Ectodermal cell (in vitro differentiated cells): ENCODE data around the gene LPP.

Source experiments
- H3K27ac ChIP-seq: 2 replicates; pipeline ENCODE4 v1.7.0; 2013; ENCODE audit warnings: mild to moderate bottlenecking, low read depth, low read length; ENCODE audit not compliant: insufficient read depth, poor library complexity, severe bottlenecking
- H3K27me3 ChIP-seq: 2 replicates; pipeline ENCODE4 v1.7.0; 2013; ENCODE audit warnings: mild to moderate bottlenecking, low read length; ENCODE audit not compliant: insufficient read depth, control insufficient read depth, poor library complexity, severe bottlenecking
- H3K36me3 ChIP-seq: one replicate; pipeline ENCODE4 v1.7.0; 2013; ENCODE audit warnings: low read length; ENCODE audit not compliant: control insufficient read depth, insufficient read depth
- H3K4me1 ChIP-seq: one replicate; pipeline ENCODE4 v1.7.0; 2013; ENCODE audit warnings: low read length; ENCODE audit not compliant: control insufficient read depth, insufficient read depth
- H3K4me3 ChIP-seq: 2 replicates; pipeline ENCODE4 v1.7.0; 2013; ENCODE audit warnings: low read depth, low read length, control low read depth; ENCODE audit not compliant: insufficient read depth
- H3K9me3 ChIP-seq: 2 replicates; pipeline ENCODE4 v1.7.0; 2013; ENCODE audit warnings: mild to moderate bottlenecking, low read length, moderate library complexity; ENCODE audit not compliant: control insufficient read depth
- WGBS, 2 experiments: methylation state at CpG; one replicate each; pipeline ENCODE4 v1.1.7; 2013; ENCODE audit warnings: missing lambda C conversion rate in 2 of 2; 5-methylcytosine and 5-hydroxymethylcytosine counted together

Gene LPP

DNA sequence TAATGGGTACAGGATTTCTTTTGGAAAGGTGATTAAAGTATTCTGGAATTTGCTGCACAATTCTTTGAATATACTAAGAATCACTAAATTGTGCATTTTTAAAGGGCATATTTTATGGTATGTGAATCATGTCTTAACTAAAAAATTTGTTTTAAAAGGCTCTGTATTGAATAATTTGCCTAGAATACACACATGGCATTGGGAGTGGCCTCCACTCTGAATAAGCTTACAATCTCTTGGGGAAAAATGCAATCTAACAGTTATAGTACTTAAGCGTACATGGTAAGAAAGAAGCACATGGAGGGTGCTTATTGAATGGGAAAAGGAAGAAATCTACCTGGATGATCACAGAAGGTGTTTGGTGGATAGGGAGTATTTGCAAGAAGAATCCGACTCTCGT lies 385.1 kb downstream of the LPP start:
- no peak overlapping the region for H3K4me3 ChIP-seq
- no peaks in the 10 kb centered on the region for H3K4me1 ChIP-seq
- no peaks in the 10 kb centered on the region for H3K9me3 ChIP-seq
- H3K27me3 ChIP-seq = no peaks in the 10 kb centered on the region
- 95 to 98% methylated on average over 3 of the region's 3 CpGs for WGBS, 2 experiments
- H3K36me3 ChIP-seq = no peaks in the 10 kb centered on the region
- no peak overlapping the region for H3K27ac ChIP-seq

DNA sequence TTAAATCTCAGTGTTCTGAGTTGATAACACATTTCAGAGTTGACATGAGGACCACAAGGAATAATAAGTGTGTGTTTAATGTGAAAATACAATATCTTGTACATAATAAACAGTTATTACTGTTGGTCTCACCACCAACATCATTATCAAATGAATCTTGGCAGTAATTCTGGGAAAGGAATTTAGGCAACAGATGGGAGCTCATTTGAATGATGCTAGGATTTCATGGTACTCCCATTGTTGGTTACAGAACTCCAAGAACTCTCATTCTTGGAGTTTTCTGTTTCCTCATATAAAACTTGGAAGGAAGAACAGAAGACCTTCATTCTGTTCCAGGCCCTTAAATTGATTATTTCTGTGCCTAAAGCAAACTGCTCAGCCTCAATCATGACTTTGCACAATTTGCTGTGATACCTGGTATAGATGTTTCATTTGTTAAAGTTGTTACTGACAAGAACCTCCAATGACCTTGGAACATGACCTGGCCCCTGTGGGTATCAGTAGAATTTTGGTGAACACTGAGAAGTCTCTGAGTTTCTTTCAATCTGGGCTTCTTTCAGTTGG lies 385.8 kb downstream of the LPP start:
- Histone ChIP-seq H3K4me1 (no peaks in the 10 kb centered on the region), H3K27me3 (no peaks in the 10 kb centered on the region), H3K4me3 (no peak overlapping the region), H3K27ac (no peak overlapping the region), H3K9me3 (no peaks in the 10 kb centered on the region), H3K36me3 (no peaks in the 10 kb centered on the region)

DNA sequence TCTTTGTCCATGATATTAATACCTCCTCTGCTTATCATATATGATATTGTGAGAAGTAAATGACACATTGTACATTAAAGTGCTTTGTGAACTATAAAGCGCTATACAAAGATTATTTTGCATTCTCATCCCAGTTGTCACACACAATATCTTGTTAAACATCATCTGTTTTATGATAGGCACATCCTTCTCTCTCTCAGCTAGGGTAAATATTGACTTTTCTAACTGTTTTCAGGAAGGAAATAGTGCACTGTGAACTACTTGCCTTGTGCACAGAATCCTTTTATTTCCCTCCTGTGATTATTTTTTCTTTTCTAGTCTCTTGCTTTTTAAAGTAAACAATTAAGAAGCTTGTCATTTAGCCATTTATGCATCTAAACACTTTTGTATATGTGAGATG lies 388.2 kb downstream of the LPP start:
- H3K27ac ChIP-seq = no peak overlapping the region
- no peaks in the 10 kb centered on the region for H3K27me3 ChIP-seq
- H3K4me3 ChIP-seq = no peak overlapping the region
- no peaks in the 10 kb centered on the region for H3K9me3 ChIP-seq
- no peaks in the 10 kb centered on the region for H3K4me1 ChIP-seq
- WGBS, 2 experiments = 100% methylated on average over 1 of the region's 1 CpG
- H3K36me3 ChIP-seq = no peaks in the 10 kb centered on the region

GRCh38 chr3:188544012-188544411 lies 390.1 kb downstream of the LPP start:
- Histone ChIP-seq H3K27me3 (no peaks in the 10 kb centered on the region), H3K4me1 (no peaks in the 10 kb centered on the region), H3K36me3 (no peaks in the 10 kb centered on the region), H3K9me3 (no peaks in the 10 kb centered on the region), H3K27ac (no peak overlapping the region), H3K4me3 (no peak overlapping the region)

DNA sequence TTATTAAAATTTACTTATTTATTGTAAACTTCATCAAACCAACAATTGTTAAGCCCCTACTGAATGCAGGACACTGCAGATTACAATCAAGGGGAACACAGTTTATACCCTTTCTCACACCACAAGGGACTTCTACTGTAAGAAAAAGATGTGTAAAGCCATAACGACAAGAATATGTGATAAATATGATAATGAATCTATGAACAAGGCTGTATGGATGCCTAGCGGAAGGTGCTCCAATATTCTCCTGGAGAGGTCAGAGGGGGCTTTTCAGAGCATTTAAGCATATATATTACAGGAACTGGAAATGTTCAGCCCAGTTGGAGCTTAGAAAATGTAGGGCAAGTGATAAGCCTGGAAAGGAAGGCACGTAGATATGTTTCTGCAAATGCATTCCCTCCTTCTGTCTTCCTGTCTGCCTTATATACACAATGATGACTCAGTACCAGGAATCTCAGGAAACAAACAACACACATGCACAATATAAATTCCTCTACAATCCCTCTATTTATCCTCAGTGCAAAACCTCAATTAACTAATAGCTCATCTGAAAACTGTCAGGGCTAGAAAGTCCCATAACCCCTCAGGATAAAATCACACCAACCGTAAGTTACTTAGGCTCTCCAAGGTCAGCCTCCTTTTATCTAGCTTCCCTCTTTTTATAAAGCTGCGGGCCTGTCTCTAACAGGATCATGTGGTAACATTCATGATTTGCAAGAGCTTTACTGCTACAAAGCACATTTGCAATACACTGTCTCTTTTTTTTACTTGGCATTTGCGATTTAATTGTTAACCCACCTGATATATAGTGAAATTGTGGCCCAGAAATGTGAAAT lies 393.1 kb downstream of the LPP start:
- Histone ChIP-seq H3K4me3 (no peak overlapping the region), H3K27ac (no peak overlapping the region), H3K36me3 (no peaks in the 10 kb centered on the region), H3K9me3 (no peaks in the 10 kb centered on the region), H3K4me1 (no peaks in the 10 kb centered on the region), H3K27me3 (no peaks in the 10 kb centered on the region)
- 89 to 92% methylated on average over 6 of the region's 6 CpGs for WGBS, 2 experiments

DNA sequence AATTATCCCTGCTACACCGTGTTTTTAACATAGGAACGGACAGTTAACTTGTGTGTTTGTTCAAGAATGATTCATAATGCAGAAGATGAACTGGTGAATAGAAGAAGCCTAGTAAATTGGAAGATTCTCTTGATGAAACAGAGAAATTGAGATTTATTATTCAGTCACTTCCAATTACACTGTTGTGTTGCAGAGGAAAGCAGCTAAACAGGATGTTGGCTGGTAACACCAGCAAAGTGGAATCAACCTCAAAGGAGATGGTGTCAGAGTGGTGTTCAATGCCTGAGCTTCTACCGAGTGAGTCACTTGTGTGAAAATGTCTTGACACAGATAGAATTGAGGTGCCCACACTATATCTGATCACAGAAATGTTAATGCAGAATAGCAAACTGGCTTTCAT lies 399.6 kb downstream of the LPP start:
- no peak overlapping the region for H3K4me3 ChIP-seq
- no peaks in the 10 kb centered on the region for H3K9me3 ChIP-seq
- H3K36me3 ChIP-seq = no peaks in the 10 kb centered on the region
- no peaks in the 10 kb centered on the region for H3K27me3 ChIP-seq
- 98 to 100% methylated on average over 3 of the region's 3 CpGs for WGBS, 2 experiments
- no peaks in the 10 kb centered on the region for H3K4me1 ChIP-seq
- no peak overlapping the region for H3K27ac ChIP-seq

DNA sequence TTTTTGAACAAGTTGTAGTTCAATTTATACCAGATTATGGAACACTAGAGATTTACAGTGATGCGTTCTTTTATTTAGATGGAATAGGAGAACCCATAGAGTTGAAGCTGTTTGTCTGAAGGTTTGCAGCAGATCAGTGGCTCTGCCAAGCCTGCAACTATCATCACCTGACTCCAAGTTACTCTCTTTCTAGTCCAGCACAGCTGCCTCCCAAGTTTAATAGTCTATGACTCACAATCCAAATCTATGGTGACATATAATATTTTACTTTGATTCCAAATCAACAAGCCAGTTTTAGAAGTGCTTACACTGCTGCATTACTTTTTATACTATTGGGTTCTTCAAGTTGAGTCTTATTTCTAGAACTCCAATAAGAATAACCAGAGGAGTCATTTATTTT lies 400.4 kb downstream of the LPP start:
- Histone ChIP-seq H3K4me3 (no peak overlapping the region), H3K4me1 (no peaks in the 10 kb centered on the region), H3K36me3 (no peaks in the 10 kb centered on the region), H3K27me3 (no peaks in the 10 kb centered on the region), H3K27ac (no peak overlapping the region), H3K9me3 (no peaks in the 10 kb centered on the region)
- 89 to 100% methylated on average over 1 of the region's 1 CpG for WGBS, 2 experiments

DNA sequence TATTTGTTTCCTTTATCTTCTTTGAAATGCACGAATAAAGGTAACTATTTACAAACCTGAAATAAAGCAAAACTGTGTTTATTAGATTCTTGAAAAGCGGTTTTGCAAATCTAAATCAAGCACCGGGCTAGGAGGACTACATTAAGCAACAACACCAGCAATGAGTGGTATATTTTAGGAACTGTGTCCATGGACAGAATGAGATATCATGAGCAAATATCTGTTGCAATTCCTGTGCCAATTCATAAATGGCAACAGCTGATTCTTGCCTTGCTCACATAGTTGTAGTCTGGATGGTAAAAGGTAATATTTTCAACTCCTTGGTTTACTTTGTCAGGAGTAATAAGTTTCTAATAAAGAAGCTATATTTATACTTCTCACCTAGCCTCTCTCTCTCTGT lies 403.3 kb downstream of the LPP start:
- WGBS, 2 experiments = 98 to 100% methylated on average over 2 of the region's 3 CpGs
- no peaks in the 10 kb centered on the region for H3K9me3 ChIP-seq
- no peak overlapping the region for H3K4me3 ChIP-seq
- no peaks in the 10 kb centered on the region for H3K27me3 ChIP-seq
- H3K27ac ChIP-seq = no peak overlapping the region
- H3K36me3 ChIP-seq = no peaks in the 10 kb centered on the region
- no peaks in the 10 kb centered on the region for H3K4me1 ChIP-seq

DNA sequence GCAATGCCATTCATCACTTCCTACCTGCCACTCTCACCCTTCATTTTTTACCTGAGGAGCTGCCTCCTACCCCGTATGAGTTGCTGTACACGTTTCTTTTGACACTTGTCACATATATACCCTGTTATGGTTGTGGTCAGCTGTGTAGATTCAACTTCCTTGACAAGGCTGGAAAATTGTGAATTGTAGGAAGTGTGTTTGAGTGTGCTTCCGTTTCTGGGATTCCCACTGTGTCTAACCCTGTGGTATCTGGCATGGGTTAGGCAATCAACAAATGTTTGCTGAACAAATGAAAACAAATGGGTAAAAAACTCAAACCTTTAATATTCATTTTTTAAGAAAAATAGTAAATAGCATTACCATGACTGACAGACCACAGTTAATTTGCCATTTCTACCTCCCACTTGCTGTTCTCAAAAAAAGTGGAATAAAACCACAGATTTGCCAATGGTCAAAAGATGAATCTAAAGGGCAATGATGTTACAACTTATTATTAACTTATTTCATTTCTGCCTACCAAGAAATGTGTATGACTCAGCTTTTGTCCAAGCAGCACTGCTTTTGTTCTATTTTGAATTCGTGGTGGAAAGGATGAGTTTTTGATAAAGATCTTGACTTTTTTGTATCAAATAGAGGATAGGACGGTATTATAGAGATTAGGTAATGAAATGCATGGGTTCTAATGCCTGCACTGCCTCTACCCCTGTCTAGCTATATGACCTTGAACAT lies 404.6 kb downstream of the LPP start:
- Histone ChIP-seq H3K4me3 (no peak overlapping the region), H3K27ac (no peak overlapping the region)
- 89 to 91% methylated on average over 5 of the region's 5 CpGs for WGBS, 2 experiments

GRCh38 chr3:188559072-188559429 lies 405.1 kb downstream of the LPP start:
- no peak overlapping the region for H3K4me3 ChIP-seq
- H3K36me3 ChIP-seq = no peaks in the 10 kb centered on the region
- 90 to 97% methylated on average over 2 of the region's 2 CpGs for WGBS, 2 experiments
- H3K27ac ChIP-seq = no peak overlapping the region
- H3K9me3 ChIP-seq = no peaks in the 10 kb centered on the region
- H3K27me3 ChIP-seq = no peaks in the 10 kb centered on the region
- H3K4me1 ChIP-seq = no peaks in the 10 kb centered on the region

More for the DNA sequence above, 404.6 kb downstream of the LPP start:
- Histone ChIP-seq H3K36me3 (no peaks in the 10 kb centered on the region), H3K9me3 (no peaks in the 10 kb centered on the region), H3K27me3 (no peaks in the 10 kb centered on the region), H3K4me1 (no peaks in the 10 kb centered on the region)
